Nephron (organoid): ENCODE results near the gene CNOT9.
"Not testable (repeated sequence)": the region's sequence is repeated elsewhere in the genome, so short reads cannot be mapped to it uniquely, and the experiment has no call there.

Experiments used
- H3K27ac Mint-ChIP-seq, 3 experiments: 2 replicates each; pipeline ENCODE4 v1.8.0; 2020; ENCODE audit warnings: mixed read lengths in 3 of 3, mild to moderate bottlenecking in 2 of 3, moderate library complexity in 1 of 3
- H3K27me3 Mint-ChIP-seq: 2 replicates; pipeline ENCODE4 v1.8.0; 2021; ENCODE audit warnings: low read depth, mild to moderate bottlenecking, moderate library complexity, mixed read lengths
- H3K36me3 Mint-ChIP-seq: 2 replicates; pipeline ENCODE4 v1.8.0; 2020; ENCODE audit warnings: low read depth, mixed read lengths
- H3K4me1 Mint-ChIP-seq: 2 replicates; pipeline ENCODE4 v1.8.0; 2020; ENCODE audit warnings: mixed read lengths
- H3K4me3 Mint-ChIP-seq, 3 experiments: 2 replicates each; pipeline ENCODE4 v1.8.0; 2020; ENCODE audit warnings: mild to moderate bottlenecking in 3 of 3, mixed read lengths in 3 of 3, moderate library complexity in 2 of 3
- H3K9me3 Mint-ChIP-seq: 2 replicates; pipeline ENCODE4 v1.8.0; 2020; ENCODE audit warnings: mixed read lengths
- TF ChIP-seq, protein P1 (sequence below), 3 experiments: fragments of 200-600 bp; sonication (generic); IDR thresholded peaks; one replicate each; pipeline ENCODE4 v1.5.0; 2021; ENCODE audit warnings: antibody characterized with exemption in 3 of 3; ENCODE audit not compliant: unreplicated experiment in 3 of 3

CNOT9 gene, protein sequence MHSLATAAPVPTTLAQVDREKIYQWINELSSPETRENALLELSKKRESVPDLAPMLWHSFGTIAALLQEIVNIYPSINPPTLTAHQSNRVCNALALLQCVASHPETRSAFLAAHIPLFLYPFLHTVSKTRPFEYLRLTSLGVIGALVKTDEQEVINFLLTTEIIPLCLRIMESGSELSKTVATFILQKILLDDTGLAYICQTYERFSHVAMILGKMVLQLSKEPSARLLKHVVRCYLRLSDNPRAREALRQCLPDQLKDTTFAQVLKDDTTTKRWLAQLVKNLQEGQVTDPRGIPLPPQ

DNA sequence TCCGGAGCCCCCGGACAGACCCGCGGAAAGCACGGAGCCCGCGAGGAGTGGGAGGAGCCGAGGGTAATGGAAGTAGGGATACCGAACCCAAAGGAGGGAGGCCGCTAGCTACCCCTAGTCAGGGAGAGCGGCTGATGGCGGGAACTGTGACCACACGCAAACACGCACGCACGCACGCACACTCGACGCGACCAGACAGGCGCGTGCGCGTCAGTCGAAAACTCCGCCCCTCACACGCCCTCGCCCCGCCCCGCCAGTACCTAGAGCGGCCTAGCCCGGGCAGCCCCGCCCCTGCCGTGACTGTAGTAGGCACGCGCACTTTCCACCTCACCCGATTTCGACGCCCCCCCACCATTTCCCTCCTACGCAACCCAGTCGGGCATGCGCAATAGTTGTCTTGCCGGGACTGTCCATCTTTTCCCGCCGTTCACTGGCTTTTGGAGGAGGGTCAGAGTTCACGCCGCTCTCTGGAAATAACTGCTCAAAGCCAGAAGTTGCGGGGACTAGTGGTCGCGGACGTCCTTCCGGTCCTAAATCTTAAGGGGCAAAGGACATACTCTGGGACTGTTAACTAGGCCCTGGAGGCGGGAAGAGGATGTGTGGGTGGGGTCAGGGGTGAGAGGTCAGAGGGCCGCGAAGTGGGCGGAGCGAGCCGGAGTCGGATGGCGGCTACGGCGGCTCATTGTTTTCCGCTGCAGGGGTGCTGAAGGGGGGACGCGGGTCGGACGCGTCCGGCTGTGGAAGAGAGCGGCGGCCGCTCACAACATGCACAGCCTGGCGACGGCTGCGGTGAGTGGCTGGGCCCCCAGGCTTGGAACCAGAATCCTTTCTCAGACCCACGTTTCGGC, at the start of gene CNOT9, which contains the start of gene USP37:
Gene CNOT9 (plus strand): TSS at position 650 of the 848 bp plus-strand sequence. CDS start 116 bp downstream, at position 766.
Gene USP37 (minus strand): TSS at position 162 of the 848 bp plus-strand sequence. CDS start 9,698 bp downstream, outside the sequence.
- H3K27me3 Mint-ChIP-seq = no peaks in the 10 kb centered on the region
- H3K4me1 Mint-ChIP-seq = peaks cover 41% of the 10 kb centered on the region
- H3K4me3 Mint-ChIP-seq = peak within 1 kb of the TSS; percentile 92 to 96 (median 92)
- peak within 1 kb of the TSS; percentile 88 to 95 (median 95) for H3K27ac Mint-ChIP-seq
- TF ChIP-seq, protein P1, sequence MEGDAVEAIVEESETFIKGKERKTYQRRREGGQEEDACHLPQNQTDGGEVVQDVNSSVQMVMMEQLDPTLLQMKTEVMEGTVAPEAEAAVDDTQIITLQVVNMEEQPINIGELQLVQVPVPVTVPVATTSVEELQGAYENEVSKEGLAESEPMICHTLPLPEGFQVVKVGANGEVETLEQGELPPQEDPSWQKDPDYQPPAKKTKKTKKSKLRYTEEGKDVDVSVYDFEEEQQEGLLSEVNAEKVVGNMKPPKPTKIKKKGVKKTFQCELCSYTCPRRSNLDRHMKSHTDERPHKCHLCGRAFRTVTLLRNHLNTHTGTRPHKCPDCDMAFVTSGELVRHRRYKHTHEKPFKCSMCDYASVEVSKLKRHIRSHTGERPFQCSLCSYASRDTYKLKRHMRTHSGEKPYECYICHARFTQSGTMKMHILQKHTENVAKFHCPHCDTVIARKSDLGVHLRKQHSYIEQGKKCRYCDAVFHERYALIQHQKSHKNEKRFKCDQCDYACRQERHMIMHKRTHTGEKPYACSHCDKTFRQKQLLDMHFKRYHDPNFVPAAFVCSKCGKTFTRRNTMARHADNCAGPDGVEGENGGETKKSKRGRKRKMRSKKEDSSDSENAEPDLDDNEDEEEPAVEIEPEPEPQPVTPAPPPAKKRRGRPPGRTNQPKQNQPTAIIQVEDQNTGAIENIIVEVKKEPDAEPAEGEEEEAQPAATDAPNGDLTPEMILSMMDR (IDR thresholded peaks at IDR 0.05; ENCODE audit: unreplicated experiment in 3 of 3) = no peak
- H3K36me3 Mint-ChIP-seq = peaks cover 20% of the 10 kb centered on the region
- no peaks in the 10 kb centered on the region for H3K9me3 Mint-ChIP-seq

DNA sequence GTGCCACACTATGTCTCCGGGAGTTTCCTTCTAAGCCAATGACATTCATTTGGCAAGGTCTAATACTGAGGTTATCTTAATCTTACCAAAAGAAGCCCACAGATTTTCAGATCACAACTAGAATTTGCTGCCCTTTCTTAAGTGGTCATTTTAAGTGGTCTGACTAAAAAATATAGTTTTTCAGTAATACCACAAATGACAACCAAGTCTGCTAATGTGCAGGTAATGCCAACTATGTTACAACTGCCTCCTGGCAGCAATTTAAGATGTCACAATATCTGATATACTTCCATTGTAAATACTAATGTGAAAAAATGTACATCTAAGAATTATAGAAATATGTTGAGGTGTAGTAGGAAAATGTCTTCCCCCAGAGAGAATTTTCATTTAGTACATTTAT, 49.8 kb upstream of the CNOT9 start:
- no peaks in the 10 kb centered on the region for H3K4me1 Mint-ChIP-seq
- peaks cover 4% of the 10 kb centered on the region for H3K9me3 Mint-ChIP-seq
- TF ChIP-seq, protein P1 (IDR thresholded peaks at IDR 0.05; ENCODE audit: unreplicated experiment in 3 of 3) = no peak
- H3K4me3 Mint-ChIP-seq = no peak overlapping the region
- peaks cover 79% of the 10 kb centered on the region for H3K36me3 Mint-ChIP-seq
- no peak overlapping the region for H3K27ac Mint-ChIP-seq
- H3K27me3 Mint-ChIP-seq = no peaks in the 10 kb centered on the region

DNA sequence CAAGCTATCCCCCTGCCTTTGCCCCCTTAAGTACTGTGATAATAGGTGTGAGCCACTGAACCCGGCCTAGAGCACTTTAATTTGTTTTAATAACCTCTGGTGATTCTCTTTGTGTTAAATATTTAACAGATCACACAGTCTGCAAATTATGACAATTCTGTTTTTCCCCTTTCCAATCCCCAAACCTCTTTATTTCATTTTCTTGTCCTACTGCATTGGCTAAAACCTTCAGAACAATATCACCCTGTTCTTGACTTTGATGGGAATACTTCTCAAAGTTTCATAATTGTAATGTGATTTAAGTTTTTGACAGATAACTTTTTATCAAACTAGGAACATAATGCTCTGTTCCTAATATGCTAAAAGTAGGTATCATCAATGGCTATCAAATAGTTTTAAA, 45.0 kb upstream of the CNOT9 start:
- Mint-ChIP-seq H3K36me3 (peaks cover 85% of the 10 kb centered on the region), H3K27ac (no peak overlapping the region), H3K4me1 (no peaks in the 10 kb centered on the region), H3K27me3 (no peaks in the 10 kb centered on the region), H3K4me3 (no peak overlapping the region), H3K9me3 (peaks cover 25% of the 10 kb centered on the region)
- TF ChIP-seq, protein P1 (IDR thresholded peaks at IDR 0.05; ENCODE audit: unreplicated experiment in 3 of 3) = no peak

DNA sequence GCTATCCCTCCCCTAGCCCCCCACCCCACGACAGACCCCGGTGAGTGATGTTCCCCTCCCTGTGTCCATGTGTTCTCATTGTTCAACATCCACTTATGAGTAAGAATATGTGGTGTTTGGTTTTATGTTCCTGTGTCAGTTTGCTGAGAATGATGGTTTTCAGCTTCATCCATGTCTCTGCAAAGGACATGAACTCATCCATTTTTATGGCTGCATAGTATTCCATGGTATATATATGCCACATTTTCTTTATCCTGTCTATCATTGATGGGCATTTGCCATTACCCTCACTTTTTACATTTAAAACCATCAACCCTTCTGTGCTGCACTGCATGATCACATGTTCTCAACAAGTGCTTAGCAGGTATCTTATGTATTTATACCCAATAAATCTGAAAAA, 40.2 kb upstream of the CNOT9 start:
- H3K9me3 Mint-ChIP-seq = peaks cover 25% of the 10 kb centered on the region
- not testable (repeated sequence) for H3K4me3 Mint-ChIP-seq, H3K27ac Mint-ChIP-seq, H3K4me1 Mint-ChIP-seq, H3K27me3 Mint-ChIP-seq
- H3K36me3 Mint-ChIP-seq = peaks cover 90% of the 10 kb centered on the region

DNA sequence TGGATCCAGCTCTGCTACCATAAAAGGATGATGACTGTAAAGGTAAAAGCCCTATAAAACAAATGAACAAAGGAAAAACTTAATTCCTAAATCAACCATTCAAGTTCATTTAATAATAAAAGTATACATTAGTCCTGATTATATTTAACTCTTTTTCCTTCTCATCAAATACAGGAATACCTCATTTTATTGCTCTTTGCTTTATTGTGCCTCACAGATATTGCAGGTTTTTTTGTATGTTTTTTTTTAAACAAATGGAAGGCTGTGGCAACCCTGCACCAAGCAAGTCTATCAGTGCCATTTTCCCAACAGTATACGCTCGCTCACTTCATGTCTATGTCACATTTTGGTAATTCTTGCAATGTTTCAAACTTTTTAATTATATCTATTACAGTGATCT, 38.6 kb upstream of the CNOT9 start:
- Mint-ChIP-seq H3K9me3 (peaks cover 15% of the 10 kb centered on the region), H3K4me1 (no peaks in the 10 kb centered on the region), H3K27ac (no peak overlapping the region), H3K27me3 (no peaks in the 10 kb centered on the region), H3K36me3 (peaks cover 77% of the 10 kb centered on the region), H3K4me3 (no peak overlapping the region)
- TF ChIP-seq, protein P1 (IDR thresholded peaks at IDR 0.05; ENCODE audit: unreplicated experiment in 3 of 3) = no peak

DNA sequence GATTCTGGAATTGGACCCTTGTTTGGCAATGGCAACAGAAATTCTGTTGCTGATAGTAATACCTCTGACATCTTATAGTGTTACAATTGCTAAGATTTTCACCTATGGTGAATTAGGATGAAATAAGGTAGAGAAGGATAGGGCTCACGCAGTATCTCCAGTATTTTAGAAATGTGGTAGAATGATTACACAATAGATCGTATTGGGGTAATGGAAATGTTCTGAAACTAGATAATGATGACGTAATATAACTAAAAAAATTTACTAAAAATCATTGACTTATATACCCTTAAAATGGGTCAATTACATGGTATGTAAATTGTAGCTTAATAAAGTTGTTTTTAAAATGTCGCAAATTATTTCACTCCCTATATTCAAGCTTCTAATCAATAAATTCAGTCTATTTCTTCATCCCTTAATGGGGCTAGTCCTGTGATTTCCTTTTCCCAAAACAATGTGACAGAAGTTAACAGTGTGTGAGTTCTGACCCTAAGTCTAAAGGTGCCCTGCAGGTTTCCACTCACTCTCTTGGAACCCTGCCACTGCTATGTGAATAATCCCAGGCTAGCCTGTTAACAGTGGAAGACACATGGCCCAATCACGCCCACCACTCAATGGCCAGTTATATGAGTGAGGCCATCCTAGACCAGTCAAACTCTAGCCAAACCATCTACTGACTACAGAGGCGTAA, 31.7 kb upstream of the CNOT9 start:
- Mint-ChIP-seq H3K36me3 (peaks cover 54% of the 10 kb centered on the region), H3K9me3 (no peaks in the 10 kb centered on the region), H3K27ac (no peak overlapping the region), H3K27me3 (no peaks in the 10 kb centered on the region), H3K4me3 (no peak overlapping the region), H3K4me1 (no peaks in the 10 kb centered on the region)
- TF ChIP-seq, protein P1 (IDR thresholded peaks at IDR 0.05; ENCODE audit: unreplicated experiment in 3 of 3) = no peak
